Ishikawa (cell line): ENCODE data around the gene GBP7.

ENCODE experiments used
- CREB1 ChIP-seq: IDR thresholded peaks from 2 replicates; pipeline ENCODE4 v1.6.1; 2012; ENCODE audit warnings: low read depth
- EGR1 ChIP-seq: IDR thresholded peaks from 2 replicates; pipeline ENCODE4 v1.6.1; 2012
- EP300 ChIP-seq: IDR thresholded peaks from 2 replicates; pipeline ENCODE4 v1.6.1; 2012; ENCODE audit warnings: borderline replicate concordance
- MAX ChIP-seq: IDR thresholded peaks from 2 replicates; pipeline ENCODE4 v1.6.1; 2012
- NFIC ChIP-seq: IDR thresholded peaks from 2 replicates; pipeline ENCODE4 v1.6.1; 2012
- RAD21 ChIP-seq: IDR thresholded peaks from 2 replicates; pipeline ENCODE4 v1.6.1; 2012; ENCODE audit warnings: low read depth
- TAF1 ChIP-seq: IDR thresholded peaks from 2 replicates; pipeline ENCODE4 v1.6.1; 2012; ENCODE audit warnings: low read depth, mild to moderate bottlenecking
- TEAD4 ChIP-seq: IDR thresholded peaks from 2 replicates; pipeline ENCODE4 v1.6.1; 2012
- USF1 ChIP-seq: IDR thresholded peaks from 2 replicates; pipeline ENCODE4 v1.6.1; 2012
- YY1 ChIP-seq: IDR thresholded peaks from 2 replicates; pipeline ENCODE4 v1.6.1; 2012; ENCODE audit warnings: low read depth

GRCh38 chr1:89170170-89171066 is 5.4 kb downstream of the GBP7 start:
- TF ChIP-seq EP300: no peak
- no peak for TF ChIP-seq RAD21
- no peak for TF ChIP-seq YY1
- TF ChIP-seq MAX: no peak
- TF ChIP-seq USF1: no peak
- no peak for TF ChIP-seq NFIC
- no peak for TF ChIP-seq TEAD4
- TF ChIP-seq TAF1: no peak
- TF ChIP-seq CREB1: no peak
- no peak for TF ChIP-seq EGR1
